Retinal pigment epithelial cell (primary cell): ENCODE measurements around the gene ACSS1.

Experiments used
- DNase-seq: peaks from one replicate; pipeline ENCODE4 v3.0.0-alpha.2; 2010; ENCODE audit warnings: low read depth
- H3K4me3 ChIP-seq: 2 replicates; pipeline ENCODE4 v1.5.1; 2011; ENCODE audit warnings: mild to moderate bottlenecking, low read length, control low read depth, moderate library complexity
- TF ChIP-seq, protein P1 (sequence below): conservative IDR thresholded peaks from 2 replicates; pipeline ENCODE4 v1.5.1; 2011; ENCODE audit warnings: low read depth, low read length, control low read depth, inconsistent platforms

ACSS1 gene

DNA sequence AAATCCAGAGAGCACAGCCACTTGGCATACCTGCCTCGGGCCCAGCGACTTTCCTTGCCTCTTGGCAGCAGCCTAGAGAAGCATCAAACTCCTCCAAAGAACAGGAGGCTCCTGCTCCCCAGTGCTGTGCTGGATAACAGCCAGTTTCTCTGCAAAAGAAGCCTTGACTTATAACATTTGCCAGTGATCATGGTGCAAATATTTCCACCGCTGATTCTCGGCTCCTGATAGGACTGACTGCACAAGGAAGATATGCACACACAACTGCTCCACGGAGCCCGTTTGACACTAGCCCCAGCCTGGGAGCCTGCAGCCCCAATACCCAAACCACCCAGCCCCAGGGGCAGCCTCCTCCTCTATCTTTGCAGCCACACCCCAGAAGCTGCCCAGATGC lies 17.5 kb downstream of the ACSS1 start:
- no peak for DNase-seq
- TF ChIP-seq, protein P1, sequence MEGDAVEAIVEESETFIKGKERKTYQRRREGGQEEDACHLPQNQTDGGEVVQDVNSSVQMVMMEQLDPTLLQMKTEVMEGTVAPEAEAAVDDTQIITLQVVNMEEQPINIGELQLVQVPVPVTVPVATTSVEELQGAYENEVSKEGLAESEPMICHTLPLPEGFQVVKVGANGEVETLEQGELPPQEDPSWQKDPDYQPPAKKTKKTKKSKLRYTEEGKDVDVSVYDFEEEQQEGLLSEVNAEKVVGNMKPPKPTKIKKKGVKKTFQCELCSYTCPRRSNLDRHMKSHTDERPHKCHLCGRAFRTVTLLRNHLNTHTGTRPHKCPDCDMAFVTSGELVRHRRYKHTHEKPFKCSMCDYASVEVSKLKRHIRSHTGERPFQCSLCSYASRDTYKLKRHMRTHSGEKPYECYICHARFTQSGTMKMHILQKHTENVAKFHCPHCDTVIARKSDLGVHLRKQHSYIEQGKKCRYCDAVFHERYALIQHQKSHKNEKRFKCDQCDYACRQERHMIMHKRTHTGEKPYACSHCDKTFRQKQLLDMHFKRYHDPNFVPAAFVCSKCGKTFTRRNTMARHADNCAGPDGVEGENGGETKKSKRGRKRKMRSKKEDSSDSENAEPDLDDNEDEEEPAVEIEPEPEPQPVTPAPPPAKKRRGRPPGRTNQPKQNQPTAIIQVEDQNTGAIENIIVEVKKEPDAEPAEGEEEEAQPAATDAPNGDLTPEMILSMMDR = no peak
- H3K4me3 ChIP-seq = no peak overlapping the region

DNA sequence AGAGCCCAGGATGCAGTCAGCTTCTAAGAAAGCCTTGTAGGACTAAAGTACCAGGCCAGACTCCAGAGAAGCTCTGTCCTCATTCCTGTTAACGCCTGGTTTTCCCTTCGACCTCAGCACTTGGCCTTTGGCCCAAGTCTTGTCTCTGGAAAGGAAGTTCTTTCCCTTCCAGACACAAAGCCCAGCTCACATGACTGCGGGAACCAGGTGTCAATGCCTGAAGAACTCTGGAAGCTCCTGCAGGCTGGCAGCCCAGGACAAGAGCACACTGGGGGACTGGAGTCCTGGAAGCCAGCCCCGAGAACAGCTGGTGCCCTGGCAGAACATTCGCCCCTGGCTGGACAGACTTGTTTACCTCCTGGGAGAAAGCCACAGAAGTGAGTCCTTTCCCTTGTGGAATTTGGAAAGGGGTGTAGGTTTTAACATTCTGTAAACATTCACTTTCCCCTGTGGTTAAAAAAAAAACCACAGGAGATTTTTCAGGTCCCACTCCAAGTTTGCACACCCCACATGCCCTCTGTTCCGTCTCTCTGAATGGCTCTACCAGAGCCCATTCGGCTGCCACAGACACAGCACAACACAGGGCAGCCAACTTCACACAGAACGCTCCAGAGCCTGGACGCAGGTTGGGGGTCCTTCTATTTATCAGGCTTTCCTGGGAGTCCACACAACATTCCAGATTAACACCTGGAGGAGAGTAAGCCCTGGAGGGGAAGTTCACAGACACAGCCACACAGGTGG lies 18.1 kb downstream of the ACSS1 start:
- H3K4me3 ChIP-seq = no peak overlapping the region
- TF ChIP-seq, protein P1 = no peak
- DNase-seq = no peak

DNA sequence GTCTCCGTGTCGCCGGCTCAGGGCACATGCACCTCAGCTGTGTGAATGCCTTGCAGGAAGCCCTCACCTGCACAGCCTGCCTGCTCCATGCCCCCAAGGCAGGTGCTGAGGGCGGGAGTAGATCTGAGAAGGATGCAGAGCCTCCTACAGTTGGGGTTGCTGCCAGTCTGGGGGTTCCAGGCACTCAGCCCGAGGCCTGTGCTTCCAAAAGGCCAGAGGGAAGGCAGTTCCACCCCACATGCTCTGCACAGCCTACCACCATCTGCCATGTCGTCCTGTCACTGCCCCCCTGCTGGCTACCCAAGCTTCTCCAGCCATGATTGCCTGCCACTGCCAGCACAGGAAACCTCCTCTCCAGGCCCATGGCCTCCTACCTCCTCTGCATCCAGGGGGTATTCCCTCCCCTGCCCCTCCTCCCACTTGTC lies 19.3 kb downstream of the ACSS1 start:
- DNase-seq = no peak
- H3K4me3 ChIP-seq = no peak overlapping the region
- TF ChIP-seq, protein P1 = no peak

DNA sequence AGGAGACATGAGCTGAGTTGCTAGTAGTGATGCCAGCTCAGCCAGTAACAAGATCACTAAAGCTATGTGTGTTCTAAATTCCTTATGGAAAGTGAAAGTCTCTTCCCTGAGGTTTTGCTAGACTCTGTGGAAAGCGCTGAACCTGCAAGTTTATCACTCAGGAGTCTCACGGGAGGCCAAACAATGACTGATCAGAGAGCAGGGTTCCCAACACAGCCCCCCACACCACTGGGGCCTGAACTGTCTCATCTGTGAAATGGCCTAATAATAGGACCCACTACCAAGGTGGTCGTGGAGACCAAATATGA lies 19.9 kb downstream of the ACSS1 start:
- no peak for DNase-seq

DNA sequence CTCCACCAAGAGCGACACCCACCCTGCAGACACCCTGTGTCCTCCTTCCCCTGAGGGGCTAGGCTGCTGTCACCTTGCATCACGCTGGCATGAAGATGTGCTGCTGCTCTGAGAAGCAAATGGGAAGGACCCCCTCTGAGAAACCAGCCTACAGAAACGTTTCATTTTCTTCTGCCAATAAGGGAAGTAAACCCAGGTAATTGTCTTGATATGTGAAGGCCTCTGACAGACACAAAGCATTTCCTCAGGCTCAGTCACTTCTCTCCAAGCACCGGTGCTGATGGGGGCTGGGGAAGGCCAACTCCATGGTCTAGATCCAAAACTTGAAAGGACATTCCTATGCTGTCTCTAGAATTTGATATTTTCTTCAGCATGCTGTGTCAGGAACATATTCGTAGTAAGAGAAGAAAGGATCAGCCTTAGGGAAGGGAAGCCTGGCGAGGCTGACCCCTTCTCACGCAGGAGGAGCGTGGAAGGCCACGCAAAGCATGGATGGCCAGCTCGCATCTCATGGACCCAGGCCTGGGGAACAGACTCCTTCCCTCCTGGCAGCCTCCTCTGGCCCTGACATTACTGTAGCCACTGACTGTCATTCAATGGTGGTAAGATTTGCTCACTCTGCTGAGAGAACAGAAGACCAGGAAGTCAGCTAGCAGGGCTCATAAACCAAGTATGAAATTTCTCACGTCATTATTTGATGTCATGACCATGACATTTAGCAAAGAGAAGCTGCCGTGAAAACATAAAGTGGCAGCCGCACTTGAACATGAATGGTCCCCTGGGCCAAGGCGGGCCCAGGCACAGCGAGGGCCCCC lies 20.4 kb downstream of the ACSS1 start:
- H3K4me3 ChIP-seq = no peak overlapping the region
- TF ChIP-seq, protein P1 = no peak
- no peak for DNase-seq

More for the DNA sequence above, 19.9 kb downstream of the ACSS1 start:
- TF ChIP-seq, protein P1 = no peak
- no peak overlapping the region for H3K4me3 ChIP-seq

DNA sequence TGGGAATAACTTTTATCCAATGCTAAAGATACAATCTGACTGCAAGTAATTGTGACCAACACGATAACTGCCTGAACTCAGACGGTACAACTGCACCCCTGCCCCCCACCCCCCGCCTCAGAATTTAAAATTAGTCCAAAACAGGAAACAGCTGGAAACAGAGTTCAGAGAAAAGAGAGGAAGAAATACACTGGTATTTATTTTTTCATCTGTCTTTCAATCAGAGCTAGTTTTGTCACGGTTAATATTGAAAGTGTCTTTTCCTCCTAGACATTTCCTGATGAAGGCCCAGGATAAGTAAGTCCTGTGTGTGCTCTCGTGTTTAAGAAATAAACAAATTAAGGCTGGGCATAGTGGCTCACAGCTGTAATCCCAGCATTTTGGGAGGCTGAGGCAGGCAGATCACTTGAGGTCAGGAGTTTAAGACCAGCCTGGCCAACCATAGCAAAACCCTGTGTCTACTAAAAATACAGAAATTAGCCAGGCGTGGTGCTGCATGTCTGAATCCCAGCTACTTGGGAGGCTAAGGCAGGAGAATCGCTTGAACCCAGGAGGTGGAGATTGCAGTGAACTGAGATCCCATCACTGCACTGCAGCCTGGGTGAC lies 21.5 kb downstream of the ACSS1 start:
- no peak overlapping the region for H3K4me3 ChIP-seq
- TF ChIP-seq, protein P1 = no peak

More for the DNA sequence above, 21.5 kb downstream of the ACSS1 start:
- no peak for DNase-seq
